ENCODE data around the gene TRMT1. TPM values are rescaled to one million over a fixed set of nuclear protein-coding genes. Genes with fewer than 3 reads are reported as not detected.

Gene TRMT1
- total and polyA plus RNA-seq, 7 donors = 31.6 to 87.1 (median 42.3) TPM

GRCh38 chr19:13062317-13062716 lies 54.2 kb downstream of the TRMT1 start:
- TF ChIP-seq CTCF (IDR thresholded peaks at IDR 0.05) = no peak
- DNase-seq (no peak), ATAC-seq (no peak)
- H3K27me3 ChIP-seq (ENCODE audit: insufficient read depth in 3 of 3, low read length in 2 of 3) = no peaks in the 10 kb centered on the region
- intact Hi-C loops (cut with DNase I) = loop anchor here in 1 of 2 donors (2.0 to 5.0 kb wide), 2 partner anchors 35 to 78 kb away; no protein-coding TSS in a partner anchor
- H3K4me1 ChIP-seq = peaks cover 97% of the 10 kb centered on the region
- no peaks in the 10 kb centered on the region for H3K36me3 ChIP-seq (ENCODE audit: insufficient read depth in 1 of 2, low read depth in 1 of 2)
- no peaks in the 10 kb centered on the region for H3K9me3 ChIP-seq
- no peak overlapping the region for H3K4me3 ChIP-seq
- H3K27ac ChIP-seq = peak overlapping the region; percentile 81

GRCh38 chr19:13060964-13061927 lies 55.3 kb downstream of the TRMT1 start:
- H3K36me3 ChIP-seq (ENCODE audit: insufficient read depth in 1 of 2, low read depth in 1 of 2) = no peaks in the 10 kb centered on the region
- 1 to 3% (median 1%) methylated on average over 40 of the region's 40 CpGs for WGBS, 3 donors
- H3K27me3 ChIP-seq (ENCODE audit: insufficient read depth in 3 of 3, low read length in 2 of 3) = no peaks in the 10 kb centered on the region
- H3K4me1 ChIP-seq = peaks cover 98% of the 10 kb centered on the region
- H3K4me3 ChIP-seq = peak overlapping the region; percentile 52
- TF ChIP-seq CTCF (IDR thresholded peaks at IDR 0.05) = peak; percentile 98
- intact Hi-C loops (cut with DNase I) = loop anchor here (2.0 to 5.0 kb wide), 3 partner anchors 28 to 76 kb away; no protein-coding TSS in a partner anchor
- H3K9me3 ChIP-seq = no peaks in the 10 kb centered on the region
- ATAC-seq (peak; percentile 62 to 73 (median 66)), DNase-seq (peak; percentile 87 to 93)
- peak overlapping the region; percentile 81 for H3K27ac ChIP-seq

GRCh38 chr19:13060233-13060963 lies 56.1 kb downstream of the TRMT1 start:
- Histone ChIP-seq H3K4me3 (peak overlapping the region; percentile 52), H3K9me3 (no peaks in the 10 kb centered on the region), H3K36me3 (ENCODE audit: insufficient read depth in 1 of 2, low read depth in 1 of 2) (no peaks in the 10 kb centered on the region), H3K27me3 (ENCODE audit: insufficient read depth in 3 of 3, low read length in 2 of 3) (no peaks in the 10 kb centered on the region), H3K4me1 (peaks cover 98% of the 10 kb centered on the region), H3K27ac (peak overlapping the region; percentile 81)
- WGBS, 3 donors = 13 to 27% (median 20%) methylated on average over 18 to 19 of the region's 19 CpGs
- no peak for DNase-seq
- peak in 1 of 4 donors; percentile 4 for ATAC-seq
- intact Hi-C loops (cut with DNase I) = loop anchor here (2.0 to 5.0 kb wide), 3 partner anchors 28 to 76 kb away; no protein-coding TSS in a partner anchor
- no peak for TF ChIP-seq CTCF (IDR thresholded peaks at IDR 0.05)

- peaks cover 98% of the 10 kb centered on the region for H3K4me1 ChIP-seq
- peak overlapping the region; percentile 81 for H3K27ac ChIP-seq
- H3K9me3 ChIP-seq = no peaks in the 10 kb centered on the region
- intact Hi-C loops (cut with DNase I) = no loop called here
- H3K27me3 ChIP-seq (ENCODE audit: insufficient read depth in 3 of 3, low read length in 2 of 3) = no peaks in the 10 kb centered on the region
- H3K36me3 ChIP-seq (ENCODE audit: insufficient read depth in 1 of 2, low read depth in 1 of 2) = no peaks in the 10 kb centered on the region
- 23 to 33% (median 26%) methylated on average over 11 to 12 of the region's 12 CpGs for WGBS, 3 donors
- ATAC-seq (peak in 1 of 4 donors; percentile 32), DNase-seq (no peak)
- no peak overlapping the region for H3K4me3 ChIP-seq
- TF ChIP-seq CTCF (IDR thresholded peaks at IDR 0.05) = no peak
These were observed 57.4 kb downstream of the TRMT1 start for GRCh38 chr19:13058951-13059660.
